HepG2 (cell line): ENCODE data around the gene FGD4.

ENCODE experiments used
- BCL3 ChIP-seq: sonication (generic); formaldehyde crosslinking; IDR thresholded peaks from 2 replicates; pipeline ENCODE4 v1.5.1; 2020; ENCODE audit warnings: mild to moderate bottlenecking, missing genetic modification reagents, moderate library complexity
- CTCF ChIP-seq: sonication (generic); formaldehyde crosslinking; IDR thresholded peaks from 2 replicates; pipeline ENCODE4 v1.5.0; 2020; ENCODE audit warnings: mild to moderate bottlenecking, missing genetic modification reagents, moderate library complexity
- EP300 ChIP-seq, 3 experiments: sonication (generic) in 1 of 3; formaldehyde crosslinking in 1 of 3; IDR thresholded peaks; 2 replicates each; pipeline versions ENCODE4 v1.5.1 to v1.6.1; 2011 to 2020; ENCODE audit warnings: low read depth in 2 of 3, low read length in 2 of 3, borderline replicate concordance in 1 of 3, improper control_type of control experiment in 1 of 3, mild to moderate bottlenecking in 1 of 3, missing genetic modification reagents in 1 of 3, moderate library complexity in 1 of 3
- FUBP1 ChIP-seq: sonication (generic); formaldehyde crosslinking; IDR thresholded peaks from 2 replicates; pipeline ENCODE4 v1.5.1; 2020; ENCODE audit warnings: missing genetic modification reagents, mild to moderate bottlenecking, borderline replicate concordance
- IKZF5 ChIP-seq: IDR thresholded peaks from 2 replicates; pipeline ENCODE4 v1.6.1; 2018; ENCODE audit warnings: missing genetic modification reagents, mild to moderate bottlenecking, missing compliant biosample characterization
- POLR2AphosphoS5 ChIP-seq: IDR thresholded peaks from 2 replicates; pipeline ENCODE4 v1.6.1; 2012; ENCODE audit warnings: low read depth, low read length
- RFX1 ChIP-seq: fragments of 450-650 bp; IDR thresholded peaks from 2 replicates; pipeline ENCODE4 v1.6.1; 2017
- TRAFD1 ChIP-seq: sonication (generic); formaldehyde crosslinking; IDR thresholded peaks from 2 replicates; pipeline ENCODE4 v1.5.1; 2020; ENCODE audit warnings: missing genetic modification reagents, mild to moderate bottlenecking, borderline replicate concordance
- ZC3H4 ChIP-seq: sonication (generic); formaldehyde crosslinking; IDR thresholded peaks from 2 replicates; pipeline ENCODE4 v1.4.0; 2020; ENCODE audit warnings: missing genetic modification reagents, borderline replicate concordance
- ZNF121 ChIP-seq: sonication (generic); formaldehyde crosslinking; IDR thresholded peaks from 2 replicates; pipeline ENCODE4 v1.5.0; 2020; ENCODE audit warnings: mild to moderate bottlenecking, missing genetic modification reagents
- ZNF496 ChIP-seq: sonication (generic); formaldehyde crosslinking; IDR thresholded peaks from 2 replicates; pipeline ENCODE4 v1.8.1; 2023; ENCODE audit warnings: mild to moderate bottlenecking, moderate library complexity, missing genetic modification reagents; ENCODE audit not compliant: insufficient replicate concordance
- ZNF792 ChIP-seq: IDR thresholded peaks from 2 replicates; pipeline ENCODE4 v1.6.1; 2016

GRCh38 chr12:32445356-32445755, 46.0 kb downstream of the FGD4 start:
- TF ChIP-seq CTCF = no peak
- no peak for TF ChIP-seq IKZF5 (CRISPR knock-in tag)
- TF ChIP-seq ZNF792 (CRISPR knock-in tag) = no peak
- no peak for TF ChIP-seq ZNF496 (CRISPR knock-in tag)
- TF ChIP-seq RFX1 = no peak
- no peak for TF ChIP-seq ZNF121 (CRISPR knock-in tag)
- TF ChIP-seq EP300 (IDR thresholded peaks at IDR 0.05; ENCODE audit: low read depth in 2 of 2, low read length in 2 of 2) = no peak
- TF ChIP-seq EP300 (CRISPR knock-in tag; IDR thresholded peaks at IDR 0.05; ENCODE audit: borderline replicate concordance) = no peak
- TF ChIP-seq FUBP1 (CRISPR knock-in tag) = no peak
- TF ChIP-seq POLR2AphosphoS5 = no peak
- TF ChIP-seq BCL3 = no peak
- no peak for TF ChIP-seq TRAFD1
- TF ChIP-seq ZC3H4 (CRISPR knock-in tag) = no peak
